GM13976 (cell line): ENCODE results near the gene KYAT1.
"Not testable (repeated sequence)": the region's sequence is repeated elsewhere in the genome, so short reads cannot be mapped to it uniquely, and the experiment has no call there.

Source experiments
- DNase-seq: peaks from one replicate; pipeline ENCODE4 v3.0.0; 2012; ENCODE audit warnings: low spot score
- CTCF ChIP-seq: IDR thresholded peaks from 2 replicates; pipeline ENCODE4 v1.5.1; 2012; ENCODE audit warnings: borderline replicate concordance, mild to moderate bottlenecking; ENCODE audit not compliant: insufficient read depth; ENCODE audit errors: extremely low read depth, missing control alignments, control extremely low read depth
- in situ Hi-C: fragments of 300-500 bp; cut with MboI; formaldehyde crosslinking; loops from one replicate; pipeline ENCODE4 v1.12.0; 2022; ENCODE audit warnings: low sequenced_read_pairs, mixed read lengths, inconsistent platforms; ENCODE audit not compliant: unreplicated experiment

The KYAT1 gene

GRCh38 chr9:128882677-128883603 lies 1.2 kb upstream of the KYAT1 start:
- no peak for DNase-seq
- in situ Hi-C loops = no loop called here
- no peak for TF ChIP-seq CTCF

GRCh38 chr9:128877852-128878251 lies 3.9 kb downstream of the KYAT1 start:
- no peak for TF ChIP-seq CTCF
- peak; percentile 9 for DNase-seq
- in situ Hi-C loops = no loop called here

- in situ Hi-C loops, DNase-seq: not testable (repeated sequence)
These were observed 10.8 kb downstream of the KYAT1 start for GRCh38 chr9:128870941-128871265.

- in situ Hi-C loops = no loop called here
- DNase-seq = no peak
- TF ChIP-seq CTCF = no peak
These were observed 11.4 kb downstream of the KYAT1 start for GRCh38 chr9:128870128-128870940.

- DNase-seq = peak; percentile 89
These were observed 18.1 kb downstream of the KYAT1 start for GRCh38 chr9:128863647-128864046.

GRCh38 chr9:128862401-128862851 lies 19.3 kb downstream of the KYAT1 start:
- in situ Hi-C loops = loop anchor here (10.0 kb wide), 1 partner anchor 62 kb away; the partner anchor contains the start of gene PHYHD1
- no peak for DNase-seq
- TF ChIP-seq CTCF = no peak

More at GRCh38 chr9:128863647-128864046, 18.1 kb downstream of the KYAT1 start:
- in situ Hi-C loops = loop anchor here (10.0 kb wide), 1 partner anchor 61 kb away; the partner anchor contains the start of gene PHYHD1
- peak; percentile 96 for TF ChIP-seq CTCF

- no peak for TF ChIP-seq CTCF
- in situ Hi-C loops = loop anchor here (10.0 kb wide), 1 partner anchor 63 kb away; the partner anchor contains the start of gene PHYHD1
- DNase-seq = no peak
These were observed 20.2 kb downstream of the KYAT1 start for GRCh38 chr9:128861501-128861900.
